Measurements from ENCODE around the gene SV2C. TPM values are rescaled to one million over a fixed set of nuclear protein-coding genes. Genes with fewer than 3 reads are reported as not detected.

SV2C gene
- total RNA-seq, 1 experiment from 2014 or later = 0.09 TPM

DNA sequence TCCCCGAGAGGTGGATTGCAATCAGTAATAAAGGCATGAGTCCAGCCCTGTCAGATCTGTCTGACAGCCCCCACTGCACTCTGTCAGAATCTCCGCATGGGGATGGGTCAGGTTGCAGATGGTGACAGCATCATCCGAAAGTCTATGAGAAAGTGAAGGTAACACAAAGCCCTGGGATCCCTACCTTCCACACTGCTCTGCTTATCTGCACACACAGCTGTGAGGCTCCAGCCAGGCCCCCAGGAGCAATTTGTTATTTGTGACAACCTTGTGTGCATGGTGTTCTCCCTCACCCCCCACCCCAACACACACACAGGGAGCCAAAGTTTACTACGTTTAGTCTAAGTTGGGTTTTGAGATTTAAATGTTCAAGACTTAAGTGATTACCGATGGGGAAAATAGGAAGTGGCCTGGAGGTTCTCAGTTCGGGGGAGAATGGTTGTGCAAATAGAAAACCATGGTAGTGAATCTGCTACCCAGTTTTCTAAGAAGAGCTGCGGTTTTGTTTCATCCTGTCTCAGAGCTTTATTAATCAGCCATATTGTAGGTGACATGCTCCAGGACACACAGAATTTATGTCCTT lies 92.7 kb downstream of the SV2C start (continued):
- TF ChIP-seq NR2C2 (CRISPR knock-in tag; IDR thresholded peaks at IDR 0.05) (no peak), ZNF263 (CRISPR knock-in tag; IDR thresholded peaks at IDR 0.05; ENCODE audit: low read depth) (no peak), ZNF232 (CRISPR knock-in tag; IDR thresholded peaks at IDR 0.05) (no peak)

- no peak for TF ChIP-seq ZNF423 (CRISPR knock-in tag; IDR thresholded peaks at IDR 0.05)
- DNase-seq (ENCODE audit: low spot score) (no peak), ATAC-seq (no peak)
- H3K4me3 Mint-ChIP-seq = no peak overlapping the region
- no peaks in the 10 kb centered on the region for H3K36me3 Mint-ChIP-seq
- ChIA-PET CTCF (no interaction called here), POLR2A (no interaction called here)
- H3K9me3 Mint-ChIP-seq = peaks cover 3% of the 10 kb centered on the region; the same call in 1 of the 2 replicates
- H3K4me1 Mint-ChIP-seq = peaks cover 14% of the 10 kb centered on the region
- H3K27me3 Mint-ChIP-seq (ENCODE audit: low read depth) = no peaks in the 10 kb centered on the region
- H3K27ac Mint-ChIP-seq = no peak overlapping the region
These were observed 94.8 kb downstream of the SV2C start for GRCh38 chr5:76177978-76178377.

DNA sequence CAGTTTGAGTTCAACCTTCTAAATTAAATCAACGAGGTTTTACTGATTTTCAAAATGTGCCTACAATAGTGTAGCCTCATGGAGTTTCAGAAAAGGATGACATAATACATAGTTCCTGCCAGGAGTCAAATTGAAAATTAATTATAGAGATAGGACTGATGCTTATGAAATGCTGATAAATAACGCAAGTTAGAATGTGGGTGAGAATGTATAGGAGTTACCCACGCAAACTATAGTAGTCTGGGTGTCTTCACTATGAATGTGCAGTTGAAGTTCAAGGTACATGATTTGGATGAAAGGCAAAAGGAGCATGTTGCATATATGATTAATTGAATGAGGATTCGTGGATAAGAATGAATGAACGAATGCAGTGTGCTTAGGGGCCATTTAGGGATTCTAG lies 95.7 kb downstream of the SV2C start:
- no peak for ATAC-seq
- Mint-ChIP-seq H3K9me3 (peaks cover 6% of the 10 kb centered on the region), H3K36me3 (no peaks in the 10 kb centered on the region), H3K27me3 (ENCODE audit: low read depth) (no peaks in the 10 kb centered on the region; the same call in 1 of the 2 replicates), H3K4me1 (peaks cover 14% of the 10 kb centered on the region), H3K27ac (no peak overlapping the region), H3K4me3 (no peak overlapping the region)
- ChIA-PET POLR2A (no interaction called here), CTCF (no interaction called here)
- TF ChIP-seq SMAD4 (CRISPR knock-in tag; IDR thresholded peaks at IDR 0.05) (no peak), ZNF416 (CRISPR knock-in tag; IDR thresholded peaks at IDR 0.05) (no peak), NR2C2 (CRISPR knock-in tag; IDR thresholded peaks at IDR 0.05) (no peak), KAT7 (CRISPR knock-in tag; IDR thresholded peaks at IDR 0.05; ENCODE audit: borderline replicate concordance) (no peak), E2F4 (CRISPR knock-in tag; IDR thresholded peaks at IDR 0.05; ENCODE audit: borderline replicate concordance, low read depth) (no peak), STAT6 (CRISPR knock-in tag; conservative IDR thresholded peaks at IDR 0.05; ENCODE audit: low read depth) (no peak)
- no peak for DNase-seq (ENCODE audit: low spot score)

DNA sequence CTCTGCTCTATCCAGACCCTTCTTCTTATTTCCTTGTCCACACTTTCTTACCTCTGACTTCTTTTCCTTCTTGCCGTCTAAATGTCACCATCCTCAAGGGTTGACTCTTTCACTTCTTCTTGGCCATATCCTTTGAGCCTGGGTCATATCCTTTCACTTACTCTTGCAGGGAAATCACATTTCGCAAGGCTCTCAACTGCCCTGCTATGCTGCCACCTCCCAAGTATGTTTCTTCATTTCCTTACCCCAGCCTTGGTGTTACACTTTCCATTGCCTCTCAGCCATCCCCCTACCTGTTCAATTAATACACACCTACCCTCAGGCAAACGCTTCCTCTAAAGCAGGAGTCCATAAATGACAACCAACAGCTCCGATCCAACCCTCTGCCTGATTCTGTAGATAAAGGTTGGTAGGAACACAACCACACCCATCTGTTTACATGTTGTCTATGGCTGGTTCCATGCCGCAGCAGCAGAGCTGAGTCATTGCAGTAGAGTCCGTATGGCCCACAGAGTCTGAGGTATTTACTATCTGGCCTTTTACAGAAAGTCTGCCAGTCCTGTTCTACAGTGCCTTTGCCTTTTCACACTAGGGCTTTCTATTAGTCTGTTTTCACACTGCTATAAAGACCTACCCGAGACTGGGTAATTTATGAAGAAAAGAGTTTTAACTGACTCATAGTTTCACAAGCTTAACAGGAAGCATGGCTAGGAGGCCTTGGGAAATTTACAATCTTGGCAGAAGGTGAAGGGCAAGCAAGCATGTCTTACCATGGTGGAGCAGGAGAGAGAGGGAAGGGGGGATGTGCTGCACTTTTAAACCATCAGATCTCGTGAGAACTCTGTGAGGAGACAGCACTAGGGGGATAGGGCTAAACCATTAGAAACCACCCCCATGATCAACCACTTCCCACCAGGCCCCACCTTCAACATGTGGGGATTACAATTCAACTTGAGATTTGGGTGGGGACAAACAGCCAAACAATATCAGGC lies 97.9 kb downstream of the SV2C start:
- ATAC-seq (no peak), DNase-seq (ENCODE audit: low spot score) (no peak)
- Mint-ChIP-seq H3K4me3 (no peak overlapping the region), H3K27me3 (ENCODE audit: low read depth) (peaks cover 4% of the 10 kb centered on the region; the same call in 1 of the 2 replicates), H3K36me3 (peaks cover 15% of the 10 kb centered on the region), H3K4me1 (peaks cover 4% of the 10 kb centered on the region), H3K27ac (no peak overlapping the region), H3K9me3 (peaks cover 27% of the 10 kb centered on the region)
- CTCF ChIA-PET = interaction anchor here (0.5 kb wide), 1 partner anchor 642 kb away, joined by 3 read pairs; no protein-coding TSS in a partner anchor
- TF ChIP-seq ZNF317 (CRISPR knock-in tag; IDR thresholded peaks at IDR 0.05; ENCODE audit: borderline replicate concordance, low read depth) (no peak), MLX (CRISPR knock-in tag; IDR thresholded peaks at IDR 0.05) (no peak), TCF7 (CRISPR knock-in tag; IDR thresholded peaks at IDR 0.05; ENCODE audit: low read depth) (no peak)
- POLR2A ChIA-PET = no interaction called here
